ENCODE results near the gene KRTAP10-6.
"Not testable (repeated sequence)": the region's sequence is repeated elsewhere in the genome, so short reads cannot be mapped to it uniquely, and the experiment has no call there.

The KRTAP10-6 gene

GRCh38 chr21:44568667-44569556 is 23.4 kb downstream of the KRTAP10-6 start:
- H3K36me3 Mint-ChIP-seq (ENCODE audit: insufficient read depth) = no peaks in the 10 kb centered on the region
- no peak for ATAC-seq (replicated peaks; ENCODE audit: extremely low read depth, poor library complexity, severe bottlenecking)
- peaks cover 11% of the 10 kb centered on the region for H3K4me1 Mint-ChIP-seq
- no peak overlapping the region for H3K4me3 Mint-ChIP-seq
- H3K27me3 Mint-ChIP-seq = no peaks in the 10 kb centered on the region
- no peak for DNase-seq (ENCODE audit: low spot score in 2 of 2)
- H3K9me3 Mint-ChIP-seq = no peaks in the 10 kb centered on the region
- H3K27ac Mint-ChIP-seq (ENCODE audit: low read depth) = no peak overlapping the region

GRCh38 chr21:44568261-44568660 is 24.0 kb downstream of the KRTAP10-6 start:
- Mint-ChIP-seq H3K27me3 (no peaks in the 10 kb centered on the region), H3K27ac (ENCODE audit: low read depth) (no peak overlapping the region), H3K4me3 (no peak overlapping the region), H3K4me1 (peaks cover 11% of the 10 kb centered on the region), H3K36me3 (ENCODE audit: insufficient read depth) (no peaks in the 10 kb centered on the region), H3K9me3 (no peaks in the 10 kb centered on the region)
- ATAC-seq (replicated peaks; ENCODE audit: extremely low read depth, poor library complexity, severe bottlenecking) (no peak), DNase-seq (ENCODE audit: low spot score in 2 of 2) (no peak)

- no peak for DNase-seq (ENCODE audit: low spot score in 2 of 2)
- no peaks in the 10 kb centered on the region for H3K36me3 Mint-ChIP-seq (ENCODE audit: insufficient read depth)
- no peak overlapping the region for H3K4me3 Mint-ChIP-seq
- no peaks in the 10 kb centered on the region for H3K27me3 Mint-ChIP-seq
- H3K9me3 Mint-ChIP-seq = peaks cover 6% of the 10 kb centered on the region
- ATAC-seq (replicated peaks; ENCODE audit: extremely low read depth, poor library complexity, severe bottlenecking) = no peak
- H3K27ac Mint-ChIP-seq (ENCODE audit: low read depth) = no peak overlapping the region
- H3K4me1 Mint-ChIP-seq = peaks cover 11% of the 10 kb centered on the region
Observed at GRCh38 chr21:44567481-44568171, 24.7 kb downstream of the KRTAP10-6 start.

- H3K27ac Mint-ChIP-seq (ENCODE audit: low read depth) = no peak overlapping the region
- DNase-seq (ENCODE audit: low spot score in 2 of 2) (no peak), ATAC-seq (replicated peaks; ENCODE audit: extremely low read depth, poor library complexity, severe bottlenecking) (no peak)
- no peaks in the 10 kb centered on the region for H3K36me3 Mint-ChIP-seq (ENCODE audit: insufficient read depth)
- peaks cover 11% of the 10 kb centered on the region for H3K4me1 Mint-ChIP-seq
- peaks cover 11% of the 10 kb centered on the region for H3K9me3 Mint-ChIP-seq
- no peaks in the 10 kb centered on the region for H3K27me3 Mint-ChIP-seq
- H3K4me3 Mint-ChIP-seq = no peak overlapping the region
Observed at GRCh38 chr21:44566403-44566802, 25.9 kb downstream of the KRTAP10-6 start.

- Mint-ChIP-seq H3K36me3 (ENCODE audit: insufficient read depth) (no peaks in the 10 kb centered on the region), H3K9me3 (peaks cover 18% of the 10 kb centered on the region), H3K27ac (ENCODE audit: low read depth) (peak overlapping the region; percentile 76), H3K27me3 (no peaks in the 10 kb centered on the region), H3K4me1 (peaks cover 11% of the 10 kb centered on the region), H3K4me3 (no peak overlapping the region)
- no peak for DNase-seq (ENCODE audit: low spot score in 2 of 2)
- no peak for ATAC-seq (replicated peaks; ENCODE audit: extremely low read depth, poor library complexity, severe bottlenecking)
Observed at GRCh38 chr21:44564886-44565598, 27.3 kb downstream of the KRTAP10-6 start.

- Mint-ChIP-seq H3K36me3 (ENCODE audit: insufficient read depth) (peaks cover 2% of the 10 kb centered on the region), H3K27ac (ENCODE audit: low read depth) (peak overlapping the region; percentile 76), H3K4me1 (peaks cover 11% of the 10 kb centered on the region), H3K9me3 (peaks cover 23% of the 10 kb centered on the region), H3K27me3 (no peaks in the 10 kb centered on the region), H3K4me3 (no peak overlapping the region)
- DNase-seq (ENCODE audit: low spot score in 2 of 2) (no peak), ATAC-seq (replicated peaks; ENCODE audit: extremely low read depth, poor library complexity, severe bottlenecking) (no peak)
Observed at GRCh38 chr21:44564099-44564498, 28.2 kb downstream of the KRTAP10-6 start.

- no peak within 1 kb of the TSS for H3K4me3 Mint-ChIP-seq
- no peaks in the 10 kb centered on the region for H3K27me3 Mint-ChIP-seq
- no peaks in the 10 kb centered on the region for H3K4me1 Mint-ChIP-seq
- ATAC-seq (replicated peaks; ENCODE audit: extremely low read depth, poor library complexity, severe bottlenecking) = no peak
- H3K27ac Mint-ChIP-seq (ENCODE audit: low read depth) = no peak within 1 kb of the TSS
- no peak for DNase-seq (ENCODE audit: low spot score in 2 of 2)
- peaks cover 23% of the 10 kb centered on the region for H3K9me3 Mint-ChIP-seq
- H3K36me3 Mint-ChIP-seq (ENCODE audit: insufficient read depth) = peaks cover 2% of the 10 kb centered on the region
Observed at GRCh38 chr21:44558695-44559094, 33.6 kb downstream of the KRTAP10-6 start, which contains the start of gene KRTAP10-3. Gene KRTAP10-3, minus strand, starts transcription at chr21:44558795. Its CDS starts 80 bp downstream, at chr21:44558715.

GRCh38 chr21:44558329-44558675 is 34.0 kb downstream of the KRTAP10-6 start:
- H3K27ac Mint-ChIP-seq (ENCODE audit: low read depth); H3K4me3 Mint-ChIP-seq; H3K36me3 Mint-ChIP-seq (ENCODE audit: insufficient read depth); H3K4me1 Mint-ChIP-seq; H3K27me3 Mint-ChIP-seq; ATAC-seq (replicated peaks; ENCODE audit: extremely low read depth, poor library complexity, severe bottlenecking); DNase-seq (ENCODE audit: low spot score in 2 of 2): not testable (repeated sequence)
- H3K9me3 Mint-ChIP-seq = peaks cover 26% of the 10 kb centered on the region

GRCh38 chr21:44557491-44558328 is 34.6 kb downstream of the KRTAP10-6 start:
- no peaks in the 10 kb centered on the region for H3K4me1 Mint-ChIP-seq
- H3K27me3 Mint-ChIP-seq = no peaks in the 10 kb centered on the region
- ATAC-seq (replicated peaks; ENCODE audit: extremely low read depth, poor library complexity, severe bottlenecking) = no peak
- no peak overlapping the region for H3K27ac Mint-ChIP-seq (ENCODE audit: low read depth)
- no peak for DNase-seq (ENCODE audit: low spot score in 2 of 2)
- H3K36me3 Mint-ChIP-seq (ENCODE audit: insufficient read depth) = peaks cover 2% of the 10 kb centered on the region
- peaks cover 24% of the 10 kb centered on the region for H3K9me3 Mint-ChIP-seq
- no peak overlapping the region for H3K4me3 Mint-ChIP-seq

- DNase-seq (ENCODE audit: low spot score in 2 of 2) (no peak), ATAC-seq (replicated peaks; ENCODE audit: extremely low read depth, poor library complexity, severe bottlenecking) (no peak)
- Mint-ChIP-seq H3K27me3 (no peaks in the 10 kb centered on the region), H3K27ac (ENCODE audit: low read depth) (no peak overlapping the region), H3K9me3 (peaks cover 18% of the 10 kb centered on the region), H3K36me3 (ENCODE audit: insufficient read depth) (peaks cover 2% of the 10 kb centered on the region), H3K4me1 (no peaks in the 10 kb centered on the region), H3K4me3 (no peak overlapping the region)
Observed at GRCh38 chr21:44556879-44557278, 35.4 kb downstream of the KRTAP10-6 start.

GRCh38 chr21:44555200-44555875 is 37.0 kb downstream of the KRTAP10-6 start:
- H3K27me3 Mint-ChIP-seq = no peaks in the 10 kb centered on the region
- no peak for ATAC-seq (replicated peaks; ENCODE audit: extremely low read depth, poor library complexity, severe bottlenecking)
- H3K4me3 Mint-ChIP-seq = no peak overlapping the region
- DNase-seq (ENCODE audit: low spot score in 2 of 2) = no peak
- H3K9me3 Mint-ChIP-seq = peaks cover 12% of the 10 kb centered on the region
- H3K36me3 Mint-ChIP-seq (ENCODE audit: insufficient read depth) = peaks cover 4% of the 10 kb centered on the region
- H3K4me1 Mint-ChIP-seq = peaks cover 7% of the 10 kb centered on the region
- H3K27ac Mint-ChIP-seq (ENCODE audit: low read depth) = peak overlapping the region; percentile 35

All from central memory CD8-positive, alpha-beta T cell (primary cell).